CD14-positive monocyte (primary cell): Measurements from ENCODE around the gene ITGB6. TPM values are rescaled to one million over a fixed set of nuclear protein-coding genes. Genes with fewer than 3 reads are reported as not detected.

ENCODE experiments used
- DNase-seq, 3 donors: peaks; one replicate each; pipeline ENCODE4 v3.0.0-alpha.2; 2011 to 2022
- H2AFZ ChIP-seq: 2 replicates; pipeline ENCODE4 v1.6.0; 2012; ENCODE audit warnings: mild to moderate bottlenecking, low read depth, low read length, inconsistent platforms; ENCODE audit not compliant: insufficient read depth, poor library complexity, severe bottlenecking
- H3K27ac ChIP-seq, 2 donors: 1 replicate in 1 of 2; 2 replicates in 1 of 2; pipeline ENCODE4 v1.5.1; 2012 to 2013; ENCODE audit warnings: low read length in 2 of 2, control low read depth in 1 of 2, inconsistent platforms in 1 of 2, low read depth in 1 of 2, mild to moderate bottlenecking in 1 of 2
- H3K27me3 ChIP-seq, 2 donors: one replicate each; pipeline versions ENCODE4 v1.6.0 to v1.6.1; 2011 to 2013; ENCODE audit warnings: low read length in 2 of 2; ENCODE audit not compliant: control insufficient read depth in 2 of 2, insufficient read depth in 2 of 2
- H3K36me3 ChIP-seq, 2 donors: replicated peaks in 1 of 2; 1 replicate in 1 of 2; 2 replicates in 1 of 2; pipeline versions ENCODE4 v1.5.1 to v1.6.1; 2012 to 2013; ENCODE audit warnings: low read length in 2 of 2, control low read depth in 1 of 2, inconsistent platforms in 1 of 2, mild to moderate bottlenecking in 1 of 2; ENCODE audit not compliant: insufficient read depth in 2 of 2, control insufficient read depth in 1 of 2
- H3K4me1 ChIP-seq, 2 donors: 1 replicate in 1 of 2; 2 replicates in 1 of 2; pipeline versions ENCODE4 v1.5.1 to v1.6.1; 2012 to 2013; ENCODE audit warnings: low read length in 2 of 2, control low read depth in 1 of 2, inconsistent platforms in 1 of 2, mild to moderate bottlenecking in 1 of 2, moderate library complexity in 1 of 2; ENCODE audit not compliant: insufficient read depth in 2 of 2, control insufficient read depth in 1 of 2
- H3K4me2 ChIP-seq: replicated peaks from 2 replicates; pipeline ENCODE3; 2012; ENCODE audit warnings: low read length, moderate library complexity, mild to moderate bottlenecking; ENCODE audit not compliant: poor library complexity, severe bottlenecking; ENCODE audit errors: extremely low read depth
- H3K4me3 ChIP-seq, 3 experiments: fragments of 200-600 bp in 1 of 3; sonication (generic) in 1 of 3; replicated peaks in 1 of 3; 1 replicate in 2 of 3; 2 replicates in 1 of 3; pipeline ENCODE4 v1.5.1; 2011 to 2013; ENCODE audit warnings: low read length in 3 of 3, mild to moderate bottlenecking in 3 of 3, control low read depth in 2 of 3, low read depth in 2 of 3, inconsistent platforms in 1 of 3, moderate library complexity in 1 of 3
- H3K79me2 ChIP-seq: 2 replicates; pipeline ENCODE4 v1.6.0; 2012; ENCODE audit warnings: mild to moderate bottlenecking, control low read depth, inconsistent platforms, low read length, moderate library complexity; ENCODE audit not compliant: insufficient read depth
- H3K9ac ChIP-seq: 2 replicates; pipeline ENCODE4 v1.6.0; 2017; ENCODE audit warnings: low read length, mild to moderate bottlenecking; ENCODE audit not compliant: insufficient read depth, poor library complexity, severe bottlenecking
- H3K9me3 ChIP-seq, 2 donors: replicated peaks in 1 of 2; 1 replicate in 1 of 2; 2 replicates in 1 of 2; pipeline versions ENCODE4 v1.5.1 to v1.6.1; 2012 to 2013; ENCODE audit warnings: low read length in 2 of 2, control low read depth in 1 of 2; ENCODE audit not compliant: control insufficient read depth in 1 of 2, insufficient read depth in 1 of 2
- H4K20me1 ChIP-seq: 2 replicates; pipeline ENCODE4 v1.6.0; 2012; ENCODE audit warnings: mild to moderate bottlenecking, low read length, control low read depth, moderate library complexity; ENCODE audit not compliant: insufficient read depth
- H3K27ac Mint-ChIP-seq, 7 donors: one replicate each; pipeline ENCODE4 v1.8.0; 2020; ENCODE audit warnings: mild to moderate bottlenecking in 7 of 7, mixed read lengths in 7 of 7, moderate library complexity in 6 of 7, inconsistent platforms in 2 of 7
- H3K27me3 Mint-ChIP-seq, 3 donors: one replicate each; pipeline ENCODE4 v1.8.0; 2021 to 2022; ENCODE audit warnings: low read depth in 3 of 3, mild to moderate bottlenecking in 3 of 3, mixed read lengths in 3 of 3, moderate library complexity in 3 of 3, inconsistent platforms in 1 of 3
- H3K36me3 Mint-ChIP-seq, 2 donors: one replicate each; pipeline ENCODE4 v1.8.0; 2020; ENCODE audit warnings: mixed read lengths in 2 of 2, inconsistent platforms in 1 of 2, mild to moderate bottlenecking in 1 of 2
- H3K4me1 Mint-ChIP-seq: one replicate; pipeline ENCODE4 v1.8.0; 2020; ENCODE audit warnings: mild to moderate bottlenecking, mixed read lengths
- H3K4me3 Mint-ChIP-seq, 2 donors: one replicate each; pipeline ENCODE4 v1.8.0; 2020; ENCODE audit warnings: mild to moderate bottlenecking in 2 of 2, mixed read lengths in 2 of 2, moderate library complexity in 1 of 2
- H3K9me3 Mint-ChIP-seq, 7 donors: one replicate each; pipeline ENCODE4 v1.8.0; 2020 to 2022; ENCODE audit warnings: mixed read lengths in 7 of 7, mild to moderate bottlenecking in 6 of 7, moderate library complexity in 6 of 7, inconsistent platforms in 2 of 7
- WGBS: methylation state at CpG from one replicate; pipeline ENCODE4 v1.1.5; 2013; ENCODE audit warnings: missing lambda C conversion rate; ENCODE audit not compliant: insufficient coverage; 5-methylcytosine and 5-hydroxymethylcytosine counted together
- intact Hi-C, 2 donors: fragments of 100-400 bp; cut with micrococcal nuclease; formaldehyde crosslinking; loops; one replicate each; pipeline versions ENCODE4 v1.15.0 to v1.15.1; 2023
- polyA plus RNA-seq, 3 donors: library from polyadenylated mRNA; depleted of rRNA in 1 of 3; unstranded in 2 of 3; stranded (reverse) in 1 of 3; fragments of 300-500 nt in 2 of 3; fragments of >200 nt in 1 of 3; fragmentation: Illumina TruSeq in 2 of 3; gene quantifications; 1 replicate in 2 of 3; 2 replicates in 1 of 3; pipeline ENCODE4 v1.2.3, GENCODE V29; 2012 to 2021
- TF ChIP-seq, protein P1 (sequence below): fragments of 200-600 bp; IDR thresholded peaks from one replicate; pipeline ENCODE4 v1.8.0; 2022; ENCODE audit warnings: antibody characterized with exemption, mild to moderate bottlenecking

The ITGB6 gene
- polyA plus RNA-seq, 3 donors = not detected

DNA sequence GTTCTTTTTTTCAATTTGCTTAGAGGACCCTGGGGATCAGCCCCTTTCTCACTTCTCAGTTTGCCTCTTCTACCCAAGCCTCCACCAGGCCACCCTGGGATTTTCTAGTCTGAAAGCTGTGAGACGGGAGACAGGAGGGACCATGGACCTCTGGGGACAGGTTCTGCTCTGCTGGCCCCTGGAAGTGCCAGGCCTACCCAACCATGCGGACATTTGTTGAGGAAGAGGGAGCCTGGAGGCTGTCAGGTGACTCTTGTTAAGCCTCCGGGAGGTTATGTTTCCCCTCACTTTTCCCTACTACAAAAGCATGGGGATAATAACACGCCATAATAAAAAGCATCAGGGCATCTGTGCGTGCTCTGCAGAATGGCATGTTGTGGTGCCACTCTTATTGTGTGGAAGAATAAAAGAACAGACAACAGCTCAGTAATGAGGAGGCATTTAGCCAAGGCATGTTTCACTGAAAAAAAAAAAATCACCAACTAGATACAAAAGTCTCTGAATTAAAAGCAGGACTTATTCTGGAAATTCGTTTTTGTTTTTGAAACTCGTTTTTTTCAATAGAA, 89.3 kb downstream of the ITGB6 start:
- Mint-ChIP-seq H3K4me3 (no peak overlapping the region), H3K36me3 (no peaks in the 10 kb centered on the region), H3K27ac (no peak overlapping the region), H3K9me3 (peaks cover 0 to 4% (median 3%) of the 10 kb centered on the region in 7 donors), H3K4me1 (peaks cover 17% of the 10 kb centered on the region), H3K27me3 (peaks cover 0 to 2% (median 0%) of the 10 kb centered on the region in 3 donors)
- no peak overlapping the region for H3K4me3 ChIP-seq
- no peak overlapping the region for H3K9ac ChIP-seq
- no peak for DNase-seq
- no peak overlapping the region for H2AFZ ChIP-seq
- peaks cover 15 to 17% of the 10 kb centered on the region in 2 donors for H3K4me1 ChIP-seq
- H3K27me3 ChIP-seq = no peaks in the 10 kb centered on the region
- H3K9me3 ChIP-seq = no peaks in the 10 kb centered on the region
- H3K36me3 ChIP-seq = no peaks in the 10 kb centered on the region
- H3K4me2 ChIP-seq = no peak overlapping the region
- no peak overlapping the region for H3K27ac ChIP-seq
- WGBS = no CpG with 5 or more reads among the region's 7 CpGs
- no peaks in the 10 kb centered on the region for H4K20me1 ChIP-seq
- H3K79me2 ChIP-seq = no peaks in the 10 kb centered on the region
- TF ChIP-seq, protein P1, sequence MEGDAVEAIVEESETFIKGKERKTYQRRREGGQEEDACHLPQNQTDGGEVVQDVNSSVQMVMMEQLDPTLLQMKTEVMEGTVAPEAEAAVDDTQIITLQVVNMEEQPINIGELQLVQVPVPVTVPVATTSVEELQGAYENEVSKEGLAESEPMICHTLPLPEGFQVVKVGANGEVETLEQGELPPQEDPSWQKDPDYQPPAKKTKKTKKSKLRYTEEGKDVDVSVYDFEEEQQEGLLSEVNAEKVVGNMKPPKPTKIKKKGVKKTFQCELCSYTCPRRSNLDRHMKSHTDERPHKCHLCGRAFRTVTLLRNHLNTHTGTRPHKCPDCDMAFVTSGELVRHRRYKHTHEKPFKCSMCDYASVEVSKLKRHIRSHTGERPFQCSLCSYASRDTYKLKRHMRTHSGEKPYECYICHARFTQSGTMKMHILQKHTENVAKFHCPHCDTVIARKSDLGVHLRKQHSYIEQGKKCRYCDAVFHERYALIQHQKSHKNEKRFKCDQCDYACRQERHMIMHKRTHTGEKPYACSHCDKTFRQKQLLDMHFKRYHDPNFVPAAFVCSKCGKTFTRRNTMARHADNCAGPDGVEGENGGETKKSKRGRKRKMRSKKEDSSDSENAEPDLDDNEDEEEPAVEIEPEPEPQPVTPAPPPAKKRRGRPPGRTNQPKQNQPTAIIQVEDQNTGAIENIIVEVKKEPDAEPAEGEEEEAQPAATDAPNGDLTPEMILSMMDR = no peak
- intact Hi-C loops = no loop called here

DNA sequence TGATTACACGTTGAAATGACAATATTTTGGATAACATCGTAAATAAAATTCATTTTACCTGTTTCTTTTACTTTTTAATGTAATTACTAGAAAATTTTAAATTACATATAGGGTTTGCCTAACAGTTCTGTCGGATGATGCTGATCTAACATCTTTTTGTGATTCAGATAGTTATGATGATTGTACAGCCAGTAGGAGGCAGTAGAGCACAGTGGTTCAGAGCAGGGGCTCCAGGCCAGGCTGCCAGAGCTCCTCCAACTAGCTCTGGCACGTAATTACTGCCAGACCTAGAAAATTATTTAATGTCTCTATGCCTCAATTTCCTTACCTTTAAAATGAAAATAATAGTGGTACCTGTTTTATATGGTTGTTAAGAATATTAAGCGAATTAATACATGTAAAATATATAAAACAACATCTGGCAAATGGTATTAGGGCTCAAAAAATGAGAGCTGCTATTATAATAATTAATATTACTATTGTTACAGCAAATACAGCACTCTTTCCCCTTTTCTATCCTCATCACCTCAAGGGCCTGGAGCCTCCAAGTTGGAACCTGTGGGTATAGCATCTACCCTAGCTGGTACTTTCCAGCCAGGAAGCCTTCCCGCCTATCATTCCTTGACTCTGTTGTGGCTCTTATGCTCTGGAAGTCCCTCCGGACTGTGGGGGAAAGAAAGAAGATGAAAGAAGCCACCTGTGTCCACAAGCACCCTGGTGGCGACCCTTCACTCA, 90.0 kb downstream of the ITGB6 start:
- no peak overlapping the region for H3K4me3 ChIP-seq
- intact Hi-C loops = no loop called here
- TF ChIP-seq, protein P1 = peak; percentile 80
- H3K9ac ChIP-seq = no peak overlapping the region
- H3K27ac ChIP-seq = no peak overlapping the region
- H3K36me3 Mint-ChIP-seq = no peaks in the 10 kb centered on the region
- H3K9me3 Mint-ChIP-seq = peaks cover 0 to 3% (median 0%) of the 10 kb centered on the region in 7 donors
- peaks cover 17% of the 10 kb centered on the region for H3K4me1 Mint-ChIP-seq
- no peaks in the 10 kb centered on the region for H4K20me1 ChIP-seq
- peak overlapping the region in 1 of 7 donors; percentile 61 for H3K27ac Mint-ChIP-seq
- no peak overlapping the region for H3K4me3 Mint-ChIP-seq
- H3K9me3 ChIP-seq = no peaks in the 10 kb centered on the region
- 73% methylated on average over 3 of the region's 8 CpGs for WGBS
- no peaks in the 10 kb centered on the region for H3K79me2 ChIP-seq
- peaks cover 15 to 17% of the 10 kb centered on the region in 2 donors for H3K4me1 ChIP-seq
- peaks cover 0 to 2% (median 0%) of the 10 kb centered on the region in 3 donors for H3K27me3 Mint-ChIP-seq
- no peak overlapping the region for H2AFZ ChIP-seq
- no peaks in the 10 kb centered on the region for H3K36me3 ChIP-seq
- H3K4me2 ChIP-seq = no peak overlapping the region
- H3K27me3 ChIP-seq = no peaks in the 10 kb centered on the region
- peak; percentile 8 to 39 (median 31) for DNase-seq
